GM19452 (cell line): Measurements from ENCODE around the gene RGMB.
A peak's percentile ranks its signal among the peaks of the same experiment; 100 is the strongest.
"Not testable (repeated sequence)": the region's sequence is repeated elsewhere in the genome, so short reads cannot be mapped to it uniquely, and the experiment has no call there.

Experiments
- ATAC-seq: cut with Tn5 transposase; IDR thresholded peaks from one replicate; pipeline ENCODE4 v1.9.1; 2021; ENCODE audit not compliant: unreplicated experiment

RGMB gene, protein sequence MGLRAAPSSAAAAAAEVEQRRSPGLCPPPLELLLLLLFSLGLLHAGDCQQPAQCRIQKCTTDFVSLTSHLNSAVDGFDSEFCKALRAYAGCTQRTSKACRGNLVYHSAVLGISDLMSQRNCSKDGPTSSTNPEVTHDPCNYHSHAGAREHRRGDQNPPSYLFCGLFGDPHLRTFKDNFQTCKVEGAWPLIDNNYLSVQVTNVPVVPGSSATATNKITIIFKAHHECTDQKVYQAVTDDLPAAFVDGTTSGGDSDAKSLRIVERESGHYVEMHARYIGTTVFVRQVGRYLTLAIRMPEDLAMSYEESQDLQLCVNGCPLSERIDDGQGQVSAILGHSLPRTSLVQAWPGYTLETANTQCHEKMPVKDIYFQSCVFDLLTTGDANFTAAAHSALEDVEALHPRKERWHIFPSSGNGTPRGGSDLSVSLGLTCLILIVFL

GRCh38 chr5:98773464-98774191 lies at the start of gene RGMB:
TSS of gene RGMB (plus strand) at chr5:98773663. CDS start at chr5:98774071, 408 bp downstream.
- ATAC-seq = peak; percentile 78

DNA sequence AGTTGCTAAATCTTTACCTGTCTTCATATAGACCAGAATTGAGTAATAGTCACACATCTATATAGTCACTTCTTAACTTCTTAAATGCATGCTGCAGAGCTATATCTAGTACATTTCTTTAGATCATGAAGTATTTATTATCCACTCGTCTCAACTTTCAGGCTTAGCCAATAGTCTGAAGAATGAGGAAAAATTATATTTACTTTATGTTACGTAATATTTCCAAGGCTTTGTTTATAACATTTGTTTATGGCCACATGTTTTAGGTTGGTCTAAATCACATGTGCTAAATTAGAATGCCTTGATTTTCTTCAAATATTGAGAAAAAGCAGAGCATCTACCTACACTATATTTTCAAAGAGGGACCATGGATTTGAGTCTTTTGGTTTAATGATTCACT lies 47.2 kb upstream of the RGMB start:
- ATAC-seq = no peak

GRCh38 chr5:98727686-98728085 lies 45.8 kb upstream of the RGMB start:
- ATAC-seq = no peak

DNA sequence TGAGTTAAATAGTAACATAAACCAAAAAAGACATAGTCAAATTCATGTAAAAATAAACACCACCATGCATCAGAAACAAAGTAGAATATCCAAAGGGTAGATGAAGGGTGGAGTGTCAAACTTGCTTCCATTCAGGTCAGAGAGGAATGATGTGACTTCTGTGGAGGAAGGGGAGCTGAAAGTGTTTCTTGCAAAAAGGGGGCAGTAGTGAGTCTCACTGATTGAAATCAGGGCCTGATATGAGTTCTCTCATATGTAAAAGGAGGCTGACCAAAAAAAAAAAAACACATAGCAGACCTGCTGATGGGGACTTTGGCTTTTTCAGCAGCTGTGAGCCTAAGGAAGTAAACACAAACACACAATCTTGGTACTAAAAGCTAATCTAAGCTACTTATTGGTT lies 38.8 kb upstream of the RGMB start:
- no peak for ATAC-seq

GRCh38 chr5:98735806-98736507 lies 37.5 kb upstream of the RGMB start:
- no peak for ATAC-seq

DNA sequence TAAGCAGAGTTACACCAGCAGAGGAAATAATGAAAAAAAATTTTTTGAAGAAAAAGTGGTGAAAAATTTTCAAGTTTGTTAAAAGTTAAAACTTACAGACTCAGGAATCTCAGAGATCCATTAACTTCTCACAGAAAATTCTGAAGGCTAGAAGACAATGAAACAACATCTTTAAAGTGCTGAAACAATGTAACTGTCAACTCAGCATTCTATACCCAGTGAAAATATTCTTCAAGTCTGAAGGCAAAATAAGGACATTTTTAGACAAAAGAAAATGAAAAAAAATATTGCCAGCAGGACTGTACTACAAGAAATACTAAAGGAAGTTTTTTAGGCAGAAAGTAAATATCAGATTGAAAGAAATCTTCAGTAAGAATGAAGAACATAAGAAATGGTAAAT lies 36.7 kb upstream of the RGMB start:
- ATAC-seq = no peak

GRCh38 chr5:98737441-98737840 lies 36.0 kb upstream of the RGMB start:
- not testable (repeated sequence) for ATAC-seq

GRCh38 chr5:98738481-98739149 lies 34.8 kb upstream of the RGMB start:
- not testable (repeated sequence) for ATAC-seq

DNA sequence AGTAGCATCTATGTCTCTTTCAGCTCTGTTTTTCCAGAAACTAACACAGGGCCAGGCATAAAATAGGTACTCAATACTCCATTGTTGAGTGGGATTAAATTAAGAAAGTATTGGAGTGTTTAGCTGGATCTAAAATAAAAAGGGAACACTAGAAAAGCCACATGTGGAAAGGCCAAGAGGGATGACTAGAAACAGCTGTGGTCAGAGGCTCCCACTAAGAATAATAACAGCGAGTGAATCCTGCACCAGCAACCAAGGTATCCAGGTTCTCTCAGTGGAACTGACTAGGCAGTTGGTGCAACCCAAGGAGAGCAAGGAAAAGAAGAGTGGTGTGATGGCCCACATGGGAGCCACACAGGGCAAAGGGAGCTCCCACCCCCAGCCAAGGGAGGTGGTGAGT lies 31.5 kb upstream of the RGMB start:
- ATAC-seq = no peak

DNA sequence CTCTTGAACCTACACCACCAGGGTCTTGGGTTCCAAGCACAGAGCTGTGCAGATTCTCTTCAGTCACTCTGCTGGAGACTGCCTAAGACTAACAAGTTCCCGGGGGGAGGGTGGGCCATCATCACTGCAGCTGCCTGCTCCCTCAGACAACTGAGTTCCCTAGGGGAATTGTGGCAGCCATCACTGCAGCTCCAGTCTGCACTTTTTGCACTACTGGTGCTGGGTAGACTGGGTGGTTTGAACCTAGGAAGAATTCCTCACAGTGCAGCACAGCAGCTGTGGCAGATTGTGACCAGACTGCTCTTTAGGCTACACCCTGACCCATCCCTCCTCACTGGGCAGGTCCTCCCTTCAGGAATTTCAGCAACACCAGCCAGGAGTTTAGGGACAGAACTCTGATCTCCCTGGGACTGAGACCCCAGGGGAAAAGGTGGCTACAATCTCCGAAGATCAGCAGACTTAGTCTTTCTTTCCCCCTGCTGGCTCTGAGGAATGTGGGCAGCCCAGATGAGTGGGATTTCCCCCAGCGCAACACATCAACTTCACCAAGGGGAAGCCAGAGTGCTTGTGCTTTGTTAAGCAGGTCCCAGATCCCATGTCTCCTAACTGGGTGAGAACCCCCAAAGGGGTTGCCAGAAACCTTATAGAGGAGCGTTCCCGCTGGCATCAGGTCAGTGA lies 30.9 kb upstream of the RGMB start:
- no peak for ATAC-seq

DNA sequence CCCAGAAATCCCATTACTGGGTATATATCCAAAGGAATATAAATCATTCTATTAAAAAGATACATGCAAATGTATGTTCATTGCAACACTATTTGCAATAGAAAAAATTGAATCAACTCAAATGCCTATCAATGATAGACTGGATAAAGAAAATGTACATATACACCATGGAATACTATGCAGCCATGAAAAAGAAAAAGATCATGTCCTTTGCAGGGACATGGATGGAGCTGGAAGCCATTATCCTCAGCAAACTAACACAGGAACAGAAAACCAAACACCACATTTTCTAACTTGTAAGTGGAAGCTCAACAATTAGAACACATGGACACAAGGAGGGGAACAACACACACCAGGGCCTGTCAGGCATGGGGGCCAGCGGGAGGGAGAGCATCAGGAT lies 25.2 kb upstream of the RGMB start:
- ATAC-seq = not testable (repeated sequence)

DNA sequence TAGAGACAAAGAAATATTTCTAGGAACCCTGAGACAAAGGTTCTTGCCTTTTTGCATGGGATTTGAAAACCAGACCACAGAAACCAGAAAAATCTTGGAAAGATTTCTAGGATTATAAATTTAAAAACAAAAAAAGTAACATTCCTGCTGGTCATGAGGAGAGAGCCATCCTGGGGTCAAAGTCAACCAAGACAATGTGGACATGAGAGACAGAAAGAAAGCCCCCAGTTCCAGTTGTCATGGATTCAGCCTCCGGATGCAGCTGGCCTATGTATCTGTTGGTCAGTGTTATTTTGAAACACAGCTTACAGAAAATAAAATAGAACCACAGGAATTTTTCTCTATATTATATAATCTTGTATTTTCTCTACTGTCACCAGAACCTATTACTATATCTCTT lies 24.4 kb upstream of the RGMB start:
- ATAC-seq = no peak

DNA sequence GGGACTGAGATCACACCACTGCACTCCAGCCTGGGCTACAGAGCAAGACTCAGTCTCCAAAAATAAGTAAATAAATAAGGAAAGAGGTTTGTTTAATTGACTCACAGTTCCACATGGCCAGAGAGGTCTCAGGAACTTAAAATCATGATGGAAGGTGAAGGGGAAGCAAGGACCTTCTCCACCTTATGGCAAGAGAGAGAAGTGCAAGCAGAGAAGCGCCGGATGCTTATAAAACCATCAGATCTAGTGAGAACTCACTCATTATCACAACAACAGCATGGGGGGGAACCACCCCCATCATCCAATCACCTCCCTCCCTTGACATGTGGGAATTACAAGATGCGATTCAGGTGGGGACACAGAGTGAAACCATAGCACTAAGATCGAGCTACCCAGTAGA lies 22.8 kb upstream of the RGMB start:
- peak; percentile 67 for ATAC-seq

DNA sequence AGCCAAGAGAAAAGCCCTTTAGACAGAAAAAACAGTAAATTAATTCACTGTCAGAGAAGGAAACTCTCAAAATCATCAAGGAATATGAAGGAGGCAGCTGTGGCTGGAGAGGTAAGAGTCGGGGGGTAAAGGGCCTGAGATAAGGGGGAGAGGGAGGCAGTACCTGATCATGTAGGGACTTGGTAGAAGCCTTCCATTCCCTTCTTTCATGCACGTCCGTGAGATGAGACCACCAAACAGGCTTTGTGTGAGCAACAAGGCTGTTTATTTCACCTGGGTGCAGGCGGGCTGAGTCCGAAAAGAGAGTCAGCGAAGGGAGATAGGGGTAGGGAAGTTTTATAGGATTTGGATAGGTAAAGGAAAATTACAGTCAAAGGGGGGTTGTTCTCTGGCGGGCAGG lies 21.1 kb upstream of the RGMB start:
- not testable (repeated sequence) for ATAC-seq

DNA sequence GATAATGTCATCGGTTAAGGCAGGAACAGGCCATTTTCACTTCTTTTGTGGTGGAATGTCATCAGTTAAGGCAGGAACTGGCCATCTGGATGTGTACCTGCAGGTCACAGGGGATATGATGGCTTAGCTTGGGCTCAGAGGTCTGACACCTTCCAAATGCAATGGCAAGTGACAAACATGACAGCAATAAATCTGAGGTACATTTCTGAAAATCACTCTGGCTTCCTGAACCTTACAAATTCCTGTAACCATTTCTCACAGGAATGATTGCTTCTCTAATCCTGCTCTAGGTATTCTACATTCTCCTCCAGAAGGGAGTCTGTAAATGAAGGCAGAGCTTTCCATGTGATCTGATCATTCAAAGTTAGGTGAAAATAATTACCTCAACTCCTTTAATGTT lies 20.7 kb upstream of the RGMB start:
- not testable (repeated sequence) for ATAC-seq

DNA sequence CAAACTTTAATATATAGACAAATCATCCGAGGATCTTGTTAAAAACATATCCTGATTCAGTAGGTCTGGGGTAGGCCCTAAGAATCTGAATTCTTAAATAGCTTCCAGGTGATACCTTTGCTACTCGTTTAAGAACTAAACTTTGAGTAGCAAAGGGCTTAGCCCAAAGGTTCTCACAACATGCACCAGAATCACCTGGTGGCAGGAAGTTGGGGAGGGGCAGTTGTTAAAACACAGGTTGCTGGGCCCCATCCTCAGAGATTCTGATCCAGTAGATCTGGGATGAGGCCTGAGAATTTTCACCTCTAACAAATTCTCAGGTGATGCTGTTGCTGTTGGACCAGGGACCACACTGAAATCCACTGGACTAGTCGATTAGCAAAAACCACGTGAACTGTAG lies 20.0 kb upstream of the RGMB start:
- no peak for ATAC-seq

DNA sequence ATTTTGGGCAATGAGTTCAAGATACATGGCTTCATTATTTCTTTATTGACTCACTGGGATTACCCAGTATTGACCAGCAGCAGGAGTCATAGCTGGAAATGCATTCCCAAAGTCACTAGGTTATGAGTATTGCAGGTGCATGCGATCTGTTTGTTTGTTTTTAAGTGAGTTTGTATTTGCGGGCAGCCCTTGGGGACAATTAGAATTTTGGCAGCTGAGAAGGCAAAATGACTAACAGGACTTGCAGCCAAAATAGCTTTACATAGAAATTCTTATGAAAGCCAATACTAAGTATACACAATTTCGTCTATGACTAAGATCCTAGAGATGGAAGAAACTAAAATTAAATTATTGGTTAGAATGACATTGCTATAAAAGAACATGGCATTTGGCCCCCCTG lies 18.1 kb upstream of the RGMB start:
- ATAC-seq = no peak

DNA sequence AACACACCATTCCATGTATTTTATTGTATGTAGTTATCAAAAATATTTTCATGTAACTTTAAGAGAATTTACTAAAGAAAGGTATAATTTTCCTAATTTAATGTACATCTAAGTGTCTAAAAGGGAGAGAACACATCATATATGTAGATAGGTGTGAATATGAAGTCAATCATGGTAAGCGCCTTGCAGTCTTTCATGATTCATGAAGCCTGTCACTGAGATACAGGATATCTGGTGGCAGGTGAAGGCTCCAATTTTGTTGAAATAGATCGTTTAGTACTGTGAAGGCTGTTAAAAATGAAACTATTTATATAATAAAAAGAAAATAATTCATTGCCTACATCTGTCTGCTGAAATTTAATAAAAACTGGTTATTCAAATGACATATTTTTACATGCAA lies 15.5 kb upstream of the RGMB start:
- ATAC-seq = no peak

DNA sequence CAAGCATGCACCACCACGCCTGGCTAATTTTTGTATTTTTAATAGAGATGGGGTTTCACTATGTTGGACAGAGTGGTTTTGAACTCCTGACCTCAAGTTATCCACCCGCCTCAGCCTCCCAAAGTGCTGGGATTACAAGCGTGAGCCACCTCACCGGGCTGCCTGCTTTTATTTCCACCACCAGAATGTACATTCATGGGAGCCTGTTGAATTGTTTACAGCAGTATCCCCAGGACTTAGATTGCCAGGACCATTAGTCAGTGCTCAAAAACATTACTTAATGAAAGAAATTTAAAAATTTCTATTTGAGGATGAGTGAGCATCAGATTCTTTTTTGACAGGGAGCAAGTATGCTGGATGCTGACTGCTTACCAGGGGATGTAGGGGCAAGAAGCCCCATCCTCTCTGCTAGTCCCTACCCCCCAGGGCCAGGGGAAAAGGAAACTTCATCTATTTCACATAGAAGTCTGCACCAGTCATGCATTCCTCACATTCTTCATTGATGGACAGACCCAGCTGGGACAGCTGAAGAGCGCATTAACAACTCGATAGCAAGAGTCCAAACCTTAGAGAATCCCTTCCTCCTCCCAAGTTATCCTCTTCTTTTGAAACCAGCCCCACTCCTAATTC lies 10.3 kb upstream of the RGMB start:
- ATAC-seq = no peak

DNA sequence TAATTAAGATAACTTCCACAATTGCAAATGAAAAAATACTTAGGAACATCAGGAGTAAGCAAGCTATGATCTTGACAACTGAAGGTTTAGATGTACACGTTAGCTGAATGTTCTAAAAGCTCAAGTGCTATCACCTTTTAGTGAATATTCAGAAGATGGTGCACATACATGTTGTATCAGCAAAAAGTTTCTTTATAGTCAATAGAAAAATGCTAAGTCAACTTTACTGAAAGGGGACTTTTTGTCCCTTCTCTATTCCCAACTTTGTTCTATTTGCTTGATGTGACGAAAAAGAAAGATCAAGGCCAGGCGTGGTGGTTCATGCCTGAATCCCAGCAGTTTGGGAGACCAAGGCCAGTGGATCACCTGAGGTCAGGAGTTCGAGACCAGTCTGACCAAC lies 7.6 kb upstream of the RGMB start:
- ATAC-seq = no peak
